Epithelial cell of esophagus (primary cell): ENCODE results near the gene EHBP1L1.

Source experiments
- DNase-seq: peaks from one replicate; pipeline ENCODE4 v3.0.0; 2010; ENCODE audit warnings: low read depth
- H3K4me3 ChIP-seq: 2 replicates; pipeline ENCODE4 v1.5.1; 2011; ENCODE audit warnings: mild to moderate bottlenecking, low read length, control low read depth
- CTCF ChIP-seq: IDR thresholded peaks from 2 replicates; pipeline ENCODE4 v1.5.1; 2011; ENCODE audit warnings: low read depth, mild to moderate bottlenecking, low read length, control low read depth, inconsistent platforms; ENCODE audit not compliant: insufficient read depth; ENCODE audit errors: missing control alignments

EHBP1L1 gene

DNA sequence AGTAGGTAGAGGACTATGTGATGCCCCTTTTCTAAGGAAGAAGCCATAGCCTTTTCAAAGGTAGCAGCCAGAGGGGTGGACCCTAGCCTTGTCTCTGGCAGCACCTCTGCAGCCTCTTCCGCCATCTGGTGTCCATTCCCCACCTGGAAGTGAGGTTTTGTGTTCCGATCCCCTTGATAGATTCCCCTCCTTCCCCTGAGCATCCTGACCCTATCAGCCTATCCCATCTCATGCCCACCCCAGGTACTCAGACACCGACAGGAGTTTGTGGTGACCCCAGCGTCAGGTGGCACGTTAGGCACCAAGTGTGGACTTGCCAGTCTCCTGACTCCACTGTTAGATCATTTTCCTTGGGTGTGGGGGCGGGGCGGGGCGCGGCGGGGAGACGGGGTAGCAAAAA is 3.9 kb upstream of the EHBP1L1 start:
- peak; percentile 67 for TF ChIP-seq CTCF
- peak; percentile 76 for DNase-seq
- H3K4me3 ChIP-seq: peak overlapping the region; percentile 93

DNA sequence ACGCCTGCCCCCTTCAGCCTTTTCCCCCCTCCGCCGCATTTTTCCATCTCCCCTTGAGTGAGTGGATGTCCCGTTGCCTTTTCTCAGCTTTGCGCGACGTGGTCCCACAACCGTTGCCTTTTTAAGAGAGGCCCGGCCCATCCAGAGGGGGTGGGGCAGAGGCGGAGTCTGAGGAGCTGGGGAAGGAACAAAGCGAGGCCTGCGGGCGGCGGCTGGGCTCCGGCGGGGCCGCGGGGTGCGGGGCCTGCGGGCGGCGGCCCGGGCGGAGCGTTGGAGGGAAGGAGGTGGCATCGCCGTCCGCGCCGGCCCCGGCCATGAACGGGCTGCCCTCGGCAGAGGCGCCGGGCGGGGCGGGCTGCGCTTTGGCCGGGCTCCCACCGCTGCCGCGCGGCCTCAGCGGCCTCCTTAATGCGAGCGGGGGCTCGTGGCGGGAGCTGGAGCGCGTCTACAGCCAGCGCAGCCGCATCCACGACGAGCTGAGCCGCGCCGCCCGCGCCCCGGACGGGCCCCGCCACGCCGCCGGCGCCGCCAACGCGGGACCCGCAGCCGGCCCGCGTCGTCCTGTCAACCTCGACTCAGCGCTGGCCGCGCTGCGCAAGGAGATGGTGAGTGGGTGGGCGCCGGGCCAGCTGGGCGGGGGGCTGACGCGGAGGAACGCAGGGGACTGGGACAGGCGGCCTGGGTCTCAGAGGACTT is 3.3 kb upstream of the EHBP1L1 start, which contains the start of gene FAM89B:
FAM89B (plus strand) TSS at position 183 of the 696 bp plus-strand sequence; CDS start at position 315, 132 bp downstream.
- peak; percentile 86 for DNase-seq
- peak within 1 kb of the TSS; percentile 93 for H3K4me3 ChIP-seq
- TF ChIP-seq CTCF: no peak

GRCh38 chr11:65573391-65574079 is 2.3 kb upstream of the EHBP1L1 start:
- peak; percentile 33 for DNase-seq
- peak overlapping the region; percentile 93 for H3K4me3 ChIP-seq
- TF ChIP-seq CTCF: no peak

DNA sequence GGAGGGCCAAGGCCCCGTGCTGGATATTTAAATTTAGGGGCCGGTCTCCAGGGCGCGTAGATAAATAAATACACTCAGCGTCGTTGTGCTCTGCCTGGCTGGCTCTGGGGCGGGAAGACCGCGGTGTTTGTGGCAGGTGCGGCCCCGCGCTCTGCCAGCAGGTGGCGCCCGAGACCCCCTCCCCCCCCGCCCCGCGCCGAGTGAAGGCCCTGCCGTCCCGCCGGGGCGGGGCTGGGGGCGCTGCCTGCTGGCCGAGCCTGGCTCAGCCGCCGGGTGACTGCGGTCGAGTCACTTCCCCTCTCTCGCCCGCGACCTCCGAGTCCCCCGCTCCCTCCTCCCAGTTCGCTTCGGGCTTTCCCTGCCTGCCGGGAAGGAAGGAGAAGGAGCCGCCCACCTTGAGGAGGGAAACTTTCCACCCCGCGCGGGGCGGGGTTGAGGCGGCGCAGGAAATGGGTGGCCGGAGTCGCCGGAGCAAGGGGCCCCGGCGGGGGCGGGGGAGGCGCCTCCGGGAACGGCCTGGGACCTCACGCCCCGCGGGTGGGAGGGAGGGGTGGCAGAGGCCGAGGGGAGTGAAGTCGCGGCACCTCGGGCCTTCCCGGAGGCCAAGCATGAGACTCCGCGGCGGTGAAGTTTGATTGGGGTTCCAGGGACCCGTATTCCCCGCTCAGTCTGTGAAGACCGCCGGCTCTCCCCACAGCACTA is 1.6 kb upstream of the EHBP1L1 start:
- peak; percentile 52 for TF ChIP-seq CTCF
- peak; percentile 82 for DNase-seq

DNA sequence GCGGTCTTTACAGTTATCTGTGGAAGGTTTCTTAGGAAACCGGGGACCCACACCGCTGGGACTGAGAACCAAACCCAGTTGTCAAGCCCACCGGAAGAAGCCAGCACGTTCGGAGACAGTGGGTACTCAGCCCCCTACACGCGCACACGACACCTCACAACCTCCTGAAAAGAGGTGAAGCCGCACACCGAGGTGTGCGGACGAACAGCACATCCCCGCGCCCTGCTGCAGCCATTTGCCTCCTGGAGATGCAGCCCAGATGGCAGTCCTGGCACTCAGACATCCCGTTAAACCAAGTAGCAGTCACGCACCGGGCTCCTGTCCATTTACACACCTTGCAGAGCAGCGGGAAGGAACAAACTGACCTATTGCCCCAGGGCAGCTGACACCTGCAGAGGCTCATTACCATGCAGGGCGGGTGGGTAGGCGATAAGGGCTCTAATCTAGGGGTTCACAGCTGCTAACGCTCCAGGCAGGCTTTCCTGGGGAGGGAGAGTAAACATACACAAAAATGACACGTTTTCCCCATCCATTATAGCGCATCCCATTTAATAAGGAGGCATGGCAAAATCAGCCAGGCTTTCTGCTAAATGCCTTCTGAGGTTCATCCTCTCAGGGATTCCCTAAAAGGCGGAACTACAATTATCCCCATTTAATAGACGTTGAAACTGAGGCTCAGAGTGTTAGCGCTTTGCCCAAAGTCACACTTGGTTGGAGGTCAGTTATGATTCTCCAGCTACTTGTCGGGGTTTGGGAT is 864 bp upstream of the EHBP1L1 start:
- DNase-seq: peak; percentile 43
- peak overlapping the region; percentile 48 for H3K4me3 ChIP-seq
- no peak for TF ChIP-seq CTCF

More for the DNA sequence above, 1.6 kb upstream of the EHBP1L1 start:
- H3K4me3 ChIP-seq: peak overlapping the region; percentile 93

- peak overlapping the region; percentile 59 for H3K4me3 ChIP-seq
- no peak for DNase-seq
- TF ChIP-seq CTCF: no peak
Measured at GRCh38 chr11:65576232-65576866, 496 bp downstream of the EHBP1L1 start.
